Right lobe of liver (tissue), 6 donors: ENCODE measurements around the gene GRID1. TPM values are rescaled to one million over a fixed set of nuclear protein-coding genes. Genes with fewer than 3 reads are reported as not detected.

ENCODE experiments used
- ATAC-seq, 4 donors: fragments of 200-7000 bp; cut with Tn5 transposase; one replicate each; pipeline ENCODE4 v1.9.1; 2020; ENCODE audit warnings: mild to moderate bottlenecking in 4 of 4, moderate library complexity in 4 of 4
- DNase-seq, 3 donors: peaks; one replicate each; pipeline ENCODE4 v3.0.0-alpha.2; 2020
- H3K27ac ChIP-seq, 3 donors: fragments of 200-600 bp; one replicate each; pipeline ENCODE4 v1.8.0; 2022
- H3K27me3 ChIP-seq, 2 donors: fragments of 200-600 bp; one replicate each; pipeline ENCODE4 v1.8.0; 2022
- H3K36me3 ChIP-seq, 4 donors: fragments of 200-600 bp; sonication (generic) in 1 of 4; one replicate each; pipeline versions ENCODE4 v1.5.1 to v1.8.0; 2017 to 2022; ENCODE audit warnings: control low read depth in 1 of 4
- H3K4me1 ChIP-seq, 4 donors: fragments of 200-600 bp; sonication (generic) in 1 of 4; one replicate each; pipeline versions ENCODE4 v1.5.1 to v1.8.0; 2017 to 2022; ENCODE audit warnings: control low read depth in 1 of 4
- H3K4me3 ChIP-seq, 3 donors: fragments of 200-600 bp; one replicate each; pipeline ENCODE4 v1.8.0; 2022
- H3K9me3 ChIP-seq, 4 donors: fragments of 200-600 bp; sonication (generic) in 1 of 4; one replicate each; pipeline versions ENCODE4 v1.5.1 to v1.8.0; 2017 to 2022; ENCODE audit warnings: control low read depth in 1 of 4
- POLR2A ChIP-seq: fragments of 450-650 bp; IDR thresholded peaks from one replicate; pipeline ENCODE4 v1.6.1; 2017; ENCODE audit warnings: antibody characterized with exemption, mild to moderate bottlenecking
- WGBS: methylation state at CpG from one replicate; pipeline ENCODE4 v1.1.6; 2018; ENCODE audit warnings: low coverage, low lambda C conversion rate; ENCODE audit not compliant: insufficient coverage; ENCODE audit errors: missing lambda C conversion rate; 5-methylcytosine and 5-hydroxymethylcytosine counted together
- intact Hi-C, 2 donors: fragments of 100-400 bp; cut with DNase I; formaldehyde crosslinking; loops; one replicate each; pipeline versions ENCODE4 v1.11.2 to v1.14.1; 2022
- total RNA-seq, 6 experiments: library from RNA; depleted of rRNA in 2 of 6; stranded (reverse); fragments of >200 nt in 2 of 6; fragmentation: NEBNext Ultra II Directional in 3 of 6; extraction: Animal tissue kit (Norgen Biotek cat#: 25700) in 3 of 6; gene quantifications; one replicate each; pipeline versions ENCODE4 v1.1.0 to v1.2.4, GENCODE V29; 2016 to 2023
- TF ChIP-seq, protein P1 (sequence below), 4 donors: fragments of 200-600 bp in 3 of 4; fragments of 450-650 bp in 1 of 4; IDR thresholded peaks; one replicate each; pipeline versions ENCODE4 v1.5.1 to v1.8.0; 2016 to 2022; ENCODE audit warnings: antibody characterized with exemption in 4 of 4, mild to moderate bottlenecking in 2 of 4
- donor health status: DM: no; HTN: yes; CAD: no.
- donor health status: DM: no; HTN: no; CAD: no.
- donor health status: DM: no; HTN: no; CAD: no.
- donor health status: DM: no; HTN: yes; CAD: no.
- donor health status: DM: no; HTN: yes; CAD: no.

Gene GRID1
- total RNA-seq, 6 experiments from 2014 or later, result 0.05 to 1.9 (median 0.81) TPM

DNA sequence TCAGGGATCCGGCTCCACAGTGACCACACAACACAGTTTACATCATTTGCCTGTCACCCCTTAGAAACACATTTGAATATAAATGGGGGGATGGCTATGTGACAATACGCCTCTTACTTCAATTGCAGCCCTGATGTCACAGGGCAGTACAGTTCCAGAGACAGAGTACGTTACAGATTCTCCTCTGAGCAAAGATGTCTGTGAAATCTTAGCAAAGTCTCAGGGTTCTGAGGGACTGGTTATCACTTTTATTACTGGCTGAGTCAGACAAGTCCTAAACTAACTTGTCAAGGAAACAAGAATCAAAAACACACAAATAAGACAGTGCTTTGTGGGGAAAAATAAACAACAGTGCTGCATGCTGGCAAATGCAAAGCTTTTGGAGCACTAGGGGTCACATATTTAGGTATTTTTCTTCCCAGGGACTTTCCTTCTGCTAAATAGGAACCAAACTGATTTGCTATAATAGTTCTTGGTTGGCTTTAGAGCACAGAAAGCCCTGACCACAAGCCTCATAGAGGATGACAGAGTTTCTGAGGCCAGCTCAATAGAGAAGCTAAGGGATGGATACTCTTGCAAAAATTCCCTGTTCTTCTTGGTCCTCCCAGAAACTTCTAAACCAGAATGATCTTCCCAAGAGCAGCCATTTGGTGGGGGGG, 501.6 kb downstream of the GRID1 start:
- no peaks in the 10 kb centered on the region for H3K9me3 ChIP-seq
- no peak for DNase-seq
- no peaks in the 10 kb centered on the region for H3K27me3 ChIP-seq
- 56% methylated on average over 3 of the region's 3 CpGs for WGBS
- no peaks in the 10 kb centered on the region for H3K36me3 ChIP-seq
- no peak overlapping the region for H3K4me3 ChIP-seq
- TF ChIP-seq, protein P1, sequence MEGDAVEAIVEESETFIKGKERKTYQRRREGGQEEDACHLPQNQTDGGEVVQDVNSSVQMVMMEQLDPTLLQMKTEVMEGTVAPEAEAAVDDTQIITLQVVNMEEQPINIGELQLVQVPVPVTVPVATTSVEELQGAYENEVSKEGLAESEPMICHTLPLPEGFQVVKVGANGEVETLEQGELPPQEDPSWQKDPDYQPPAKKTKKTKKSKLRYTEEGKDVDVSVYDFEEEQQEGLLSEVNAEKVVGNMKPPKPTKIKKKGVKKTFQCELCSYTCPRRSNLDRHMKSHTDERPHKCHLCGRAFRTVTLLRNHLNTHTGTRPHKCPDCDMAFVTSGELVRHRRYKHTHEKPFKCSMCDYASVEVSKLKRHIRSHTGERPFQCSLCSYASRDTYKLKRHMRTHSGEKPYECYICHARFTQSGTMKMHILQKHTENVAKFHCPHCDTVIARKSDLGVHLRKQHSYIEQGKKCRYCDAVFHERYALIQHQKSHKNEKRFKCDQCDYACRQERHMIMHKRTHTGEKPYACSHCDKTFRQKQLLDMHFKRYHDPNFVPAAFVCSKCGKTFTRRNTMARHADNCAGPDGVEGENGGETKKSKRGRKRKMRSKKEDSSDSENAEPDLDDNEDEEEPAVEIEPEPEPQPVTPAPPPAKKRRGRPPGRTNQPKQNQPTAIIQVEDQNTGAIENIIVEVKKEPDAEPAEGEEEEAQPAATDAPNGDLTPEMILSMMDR (IDR thresholded peaks at IDR 0.05), result no peak
- no peak for TF ChIP-seq POLR2A
- no peak overlapping the region for H3K27ac ChIP-seq
- intact Hi-C loops, result no loop called here
- no peak for ATAC-seq
- peaks cover 0 to 8% (median 0%) of the 10 kb centered on the region in 4 donors for H3K4me1 ChIP-seq

DNA sequence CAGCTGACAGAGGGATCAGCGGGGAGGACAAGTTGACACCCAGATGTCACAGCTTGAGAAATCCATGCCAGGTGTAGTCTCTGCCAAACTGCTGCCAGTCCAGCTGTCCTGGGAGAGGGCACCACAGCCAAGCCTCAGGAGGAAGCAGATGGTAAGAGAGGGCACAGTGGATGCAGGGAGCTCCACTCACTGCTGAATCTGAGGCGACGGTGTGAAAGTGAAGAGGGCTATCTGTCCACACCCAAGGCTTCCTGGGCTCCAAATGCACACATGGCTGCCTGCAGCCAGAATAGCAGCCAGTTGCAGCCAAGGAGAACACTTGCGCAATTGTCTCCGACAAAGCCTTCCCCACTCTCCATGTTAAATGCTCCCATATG, 502.4 kb downstream of the GRID1 start:
- Histone ChIP-seq H3K27ac (no peak overlapping the region), H3K27me3 (no peaks in the 10 kb centered on the region), H3K36me3 (no peaks in the 10 kb centered on the region), H3K9me3 (no peaks in the 10 kb centered on the region), H3K4me3 (no peak overlapping the region), H3K4me1 (peaks cover 0 to 5% (median 0%) of the 10 kb centered on the region in 4 donors)
- peak; percentile 76 to 94 (median 92) for ATAC-seq
- no peak for TF ChIP-seq POLR2A
- TF ChIP-seq, protein P1 (IDR thresholded peaks at IDR 0.05), result no peak
- intact Hi-C loops, result no loop called here
- DNase-seq, result peak; percentile 52 to 76 (median 60)
- 40% methylated on average over 1 of the region's 5 CpGs for WGBS

DNA sequence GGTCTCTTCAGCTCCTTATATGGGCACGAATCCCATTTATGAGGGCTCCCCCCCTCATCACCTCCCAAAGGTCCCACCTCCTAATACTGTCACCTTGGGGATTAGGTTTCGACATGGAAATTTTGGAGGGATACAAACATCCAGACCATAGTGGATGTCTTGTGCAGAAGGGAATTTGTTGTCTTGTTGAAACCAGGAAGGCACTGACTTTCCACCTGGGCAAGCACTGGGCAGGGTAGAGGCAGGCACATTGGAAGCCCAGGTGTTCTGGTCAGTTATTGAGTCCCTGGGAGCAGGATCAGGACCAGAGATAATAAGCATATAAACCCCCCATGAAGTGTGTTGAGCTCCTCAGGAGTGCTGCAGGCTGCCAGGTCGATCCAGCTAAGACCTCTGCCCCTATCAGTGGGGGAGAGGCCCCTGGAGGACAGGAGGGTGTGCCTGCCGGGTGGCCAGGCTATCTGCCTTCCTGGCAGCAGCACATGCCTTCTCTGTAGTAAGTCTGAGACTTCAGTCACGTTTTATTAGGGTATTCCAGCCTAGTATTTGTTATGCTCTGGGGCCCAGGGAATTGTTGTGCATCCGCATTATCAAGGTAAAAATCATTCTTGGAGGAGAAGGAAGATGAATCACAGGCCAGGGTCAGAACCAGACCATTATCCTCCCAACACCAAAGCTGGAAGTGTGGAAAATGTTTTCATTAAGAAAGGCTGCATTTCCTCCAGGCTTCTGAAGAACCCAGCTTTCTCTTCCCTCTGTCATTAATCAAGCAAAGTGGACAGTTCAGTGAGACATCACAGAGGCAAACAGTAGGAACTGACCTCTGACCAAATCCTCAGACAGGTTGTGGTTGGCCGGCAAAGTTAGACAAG, 503.1 kb downstream of the GRID1 start:
- Histone ChIP-seq H3K9me3 (no peaks in the 10 kb centered on the region), H3K27me3 (no peaks in the 10 kb centered on the region), H3K4me1 (peaks cover 0 to 5% (median 0%) of the 10 kb centered on the region in 4 donors), H3K4me3 (no peak overlapping the region), H3K27ac (no peak overlapping the region), H3K36me3 (no peaks in the 10 kb centered on the region)
- WGBS, result 58% methylated on average over 5 of the region's 7 CpGs
- TF ChIP-seq POLR2A, result no peak
- TF ChIP-seq, protein P1 (IDR thresholded peaks at IDR 0.05), result no peak
- no peak for DNase-seq
- intact Hi-C loops, result no loop called here
- ATAC-seq, result no peak

DNA sequence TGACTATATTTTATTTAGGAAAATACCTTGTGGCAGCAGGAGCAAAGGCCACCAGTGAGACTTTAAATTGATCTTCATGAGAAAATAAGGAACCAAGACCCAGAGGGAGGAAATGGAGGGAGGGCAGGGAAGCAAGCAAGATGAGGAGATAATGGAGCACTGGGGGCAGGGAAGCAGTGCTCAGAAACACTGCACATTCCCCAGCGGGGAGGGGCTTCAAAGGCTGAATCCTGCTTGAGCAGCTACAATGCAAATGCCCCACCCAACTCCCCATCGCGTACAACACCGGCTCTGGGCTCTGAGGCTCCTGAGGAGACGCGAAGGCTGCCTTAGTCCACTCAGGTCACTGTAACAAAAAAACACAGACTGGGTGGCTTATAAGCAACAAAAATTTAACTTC, 503.8 kb downstream of the GRID1 start:
- H3K27me3 ChIP-seq, result no peaks in the 10 kb centered on the region
- DNase-seq (no peak), ATAC-seq (no peak)
- peaks cover 0 to 5% (median 0%) of the 10 kb centered on the region in 4 donors for H3K4me1 ChIP-seq
- intact Hi-C loops, result no loop called here
- H3K36me3 ChIP-seq, result no peaks in the 10 kb centered on the region
- no peaks in the 10 kb centered on the region for H3K9me3 ChIP-seq
- H3K4me3 ChIP-seq, result no peak overlapping the region
- 13% methylated on average over 1 of the region's 6 CpGs for WGBS
- no peak for TF ChIP-seq POLR2A
- TF ChIP-seq, protein P1 (IDR thresholded peaks at IDR 0.05), result no peak
- H3K27ac ChIP-seq, result no peak overlapping the region
